GM13976 (cell line): ENCODE results near the gene KRTAP5-8.
"Not testable (repeated sequence)": the region's sequence is repeated elsewhere in the genome, so short reads cannot be mapped to it uniquely, and the experiment has no call there.

Experiments
- DNase-seq: peaks from one replicate; pipeline ENCODE4 v3.0.0; 2012; ENCODE audit warnings: low spot score
- CTCF ChIP-seq: IDR thresholded peaks from 2 replicates; pipeline ENCODE4 v1.5.1; 2012; ENCODE audit warnings: borderline replicate concordance, mild to moderate bottlenecking; ENCODE audit not compliant: insufficient read depth; ENCODE audit errors: extremely low read depth, missing control alignments, control extremely low read depth
- in situ Hi-C: fragments of 300-500 bp; cut with MboI; formaldehyde crosslinking; loops from one replicate; pipeline ENCODE4 v1.12.0; 2022; ENCODE audit warnings: low sequenced_read_pairs, mixed read lengths, inconsistent platforms; ENCODE audit not compliant: unreplicated experiment

KRTAP5-8 gene

GRCh38 chr11:71568704-71569349 lies 31.0 kb downstream of the KRTAP5-8 start:
- TF ChIP-seq CTCF, result no peak
- in situ Hi-C loops, result no loop called here
- DNase-seq, result no peak

GRCh38 chr11:71571101-71571850 lies 33.5 kb downstream of the KRTAP5-8 start:
- DNase-seq, in situ Hi-C loops: not testable (repeated sequence)

- no peak for DNase-seq
- TF ChIP-seq CTCF, result no peak
- in situ Hi-C loops, result no loop called here
These were observed 35.0 kb downstream of the KRTAP5-8 start for GRCh38 chr11:71572811-71573210.

GRCh38 chr11:71574418-71574817 lies 36.6 kb downstream of the KRTAP5-8 start:
- in situ Hi-C loops, result no loop called here
- DNase-seq, result no peak

GRCh38 chr11:71575723-71576424 lies 38.0 kb downstream of the KRTAP5-8 start:
- in situ Hi-C loops, result no loop called here
- no peak for DNase-seq
- no peak for TF ChIP-seq CTCF

More at GRCh38 chr11:71574418-71574817, 36.6 kb downstream of the KRTAP5-8 start:
- TF ChIP-seq CTCF, result no peak

- in situ Hi-C loops, DNase-seq: not testable (repeated sequence)
These were observed 39.1 kb downstream of the KRTAP5-8 start for GRCh38 chr11:71576688-71577465.

- TF ChIP-seq CTCF, result no peak
- in situ Hi-C loops, result no loop called here
- no peak for DNase-seq
These were observed 39.7 kb downstream of the KRTAP5-8 start for GRCh38 chr11:71577469-71578004.

- DNase-seq, in situ Hi-C loops: not testable (repeated sequence)
These were observed 41.7 kb downstream of the KRTAP5-8 start for GRCh38 chr11:71579513-71579912.
